DMS153 treated with DMSO at 0.1 percent for 48 hours (cell line): ENCODE measurements around the gene MDM2.
A peak's percentile ranks its signal among the peaks of the same experiment; 100 is the strongest.

Experiments
- DNase-seq: peaks from one replicate; lab custom pipeline; 2025; ENCODE audit not compliant: unreplicated experiment; lab: John Stamatoyannopoulos, UW

Gene MDM2

DNA sequence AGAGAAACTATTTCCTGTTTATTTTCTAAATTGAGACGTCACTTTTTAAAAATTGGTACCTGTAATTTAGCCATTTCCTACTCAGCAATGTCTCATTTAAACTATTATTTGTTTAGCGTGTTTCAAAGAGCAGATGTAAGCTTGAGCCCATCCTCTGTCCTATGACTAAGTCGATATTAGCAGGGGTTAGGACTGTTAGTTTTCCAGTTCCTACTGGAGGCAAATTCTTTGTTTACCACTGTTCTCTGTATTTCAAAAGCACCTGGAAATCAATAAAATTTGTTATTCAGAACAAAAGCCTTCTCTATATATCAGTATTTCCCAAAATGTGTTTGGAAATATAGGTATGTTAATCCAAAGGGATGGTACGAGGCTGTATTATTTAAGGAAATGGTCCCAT, 42.4 kb downstream of the MDM2 start:
- no peak for DNase-seq

DNA sequence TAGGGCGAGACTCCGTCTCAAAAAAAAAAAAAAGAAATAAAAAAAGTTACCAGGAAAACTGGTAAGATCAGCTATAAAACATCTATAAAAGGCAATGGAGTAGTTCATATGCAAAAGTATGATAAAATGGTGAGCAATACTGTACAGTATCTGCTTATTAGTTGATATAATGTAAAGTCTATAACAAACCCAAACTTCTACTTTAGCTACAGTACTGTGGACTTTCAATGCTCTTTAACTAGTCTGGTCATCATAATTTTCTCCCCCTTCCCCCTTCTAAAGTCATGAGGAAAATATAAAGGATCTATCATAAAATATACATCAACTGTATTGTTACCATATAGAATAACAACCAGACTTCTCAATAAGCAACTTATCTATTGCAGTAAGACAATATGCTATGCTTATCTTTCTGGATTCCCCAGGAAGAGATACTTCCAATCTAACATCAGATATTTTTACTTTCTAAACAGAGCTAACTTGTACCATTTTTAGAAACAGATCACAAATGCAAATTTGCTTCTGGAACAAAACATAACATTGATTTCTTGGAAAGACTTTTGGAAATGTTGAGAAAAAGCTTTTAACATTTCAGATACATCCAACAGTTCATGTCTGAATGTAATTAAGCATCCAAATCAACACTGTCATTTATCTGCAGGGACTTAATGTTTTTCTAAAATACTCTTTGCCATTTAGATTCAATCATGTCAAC, 43.8 kb downstream of the MDM2 start:
- DNase-seq = no peak

- no peak for DNase-seq
Measured at GRCh38 chr12:68853396-68854077, 45.6 kb downstream of the MDM2 start.

DNA sequence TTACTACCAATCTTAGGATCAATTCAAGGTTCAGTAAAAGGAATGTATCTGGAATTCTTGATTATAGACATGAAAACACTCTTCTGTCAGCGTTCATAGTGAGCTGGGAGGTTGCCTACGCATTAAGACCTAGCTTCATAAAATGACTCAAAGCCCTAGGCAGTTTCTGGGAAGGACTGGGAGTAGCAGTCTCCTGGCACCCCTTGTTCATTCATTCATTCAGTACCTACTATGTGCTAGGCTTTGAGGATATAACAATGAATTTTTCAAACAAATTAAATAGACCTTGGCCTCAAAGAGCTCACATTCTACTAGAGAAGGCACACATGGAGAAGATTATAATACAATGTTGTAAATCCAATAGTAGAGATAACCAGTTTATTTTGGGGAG, 46.1 kb downstream of the MDM2 start:
- DNase-seq = no peak

DNA sequence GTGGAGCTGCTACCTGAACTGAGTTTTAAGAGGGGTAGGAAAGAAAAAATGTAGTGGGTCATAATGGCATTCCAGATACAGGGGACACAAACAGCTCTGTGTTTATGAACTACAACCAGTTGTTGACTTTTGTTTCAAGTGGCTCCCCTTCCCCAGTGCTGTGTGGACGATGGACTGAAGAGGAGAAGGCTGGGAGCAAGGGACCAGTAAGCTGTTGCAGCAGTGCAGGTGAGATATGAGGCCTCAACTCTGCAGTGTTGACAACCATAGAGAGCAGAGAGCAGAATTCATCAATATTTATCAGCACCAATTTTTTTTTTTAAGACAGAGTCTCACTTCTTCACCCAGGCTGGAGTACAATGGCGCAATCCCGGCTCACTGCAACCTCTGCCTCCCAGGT, 46.6 kb downstream of the MDM2 start:
- no peak for DNase-seq

GRCh38 chr12:68855111-68855510, 47.1 kb downstream of the MDM2 start:
- DNase-seq = no peak

DNA sequence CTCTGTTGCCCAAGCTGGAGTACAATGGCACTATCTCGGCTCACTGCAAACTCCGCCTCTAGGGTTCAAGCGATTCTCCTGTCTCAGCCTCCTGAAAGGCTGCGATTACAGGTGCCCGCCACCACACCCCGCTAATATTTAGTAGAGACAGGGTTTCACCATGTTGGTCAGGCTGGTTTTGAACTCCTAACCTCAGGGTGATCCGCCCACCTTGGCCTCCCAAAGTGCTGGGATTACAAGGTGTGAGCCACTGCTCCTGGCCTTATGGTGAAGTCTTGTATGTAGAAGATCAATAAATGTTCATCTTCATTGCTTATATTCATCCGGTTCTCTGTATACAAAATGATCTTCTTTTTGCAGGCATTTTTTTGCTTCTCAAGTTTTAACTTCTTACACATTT, 47.8 kb downstream of the MDM2 start:
- no peak for DNase-seq

DNA sequence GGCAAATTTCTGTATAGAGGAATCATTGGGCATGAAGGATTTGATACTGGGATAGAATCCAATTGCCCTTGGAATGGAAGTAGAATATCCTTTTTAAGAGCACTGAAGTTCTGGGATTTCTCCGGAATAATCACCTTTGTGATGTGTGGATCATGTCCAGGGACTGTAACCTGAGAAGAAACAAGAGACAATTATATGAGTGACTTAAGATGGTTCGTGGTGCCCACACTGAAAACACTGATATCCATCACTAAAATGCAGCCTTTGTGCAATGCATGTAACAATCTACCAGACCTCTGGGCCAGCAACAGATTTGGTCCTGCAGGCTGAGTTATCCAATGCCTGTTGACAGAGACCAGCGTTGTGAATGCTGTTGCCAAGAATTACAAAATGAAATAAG, 48.5 kb downstream of the MDM2 start:
- DNase-seq = no peak

DNA sequence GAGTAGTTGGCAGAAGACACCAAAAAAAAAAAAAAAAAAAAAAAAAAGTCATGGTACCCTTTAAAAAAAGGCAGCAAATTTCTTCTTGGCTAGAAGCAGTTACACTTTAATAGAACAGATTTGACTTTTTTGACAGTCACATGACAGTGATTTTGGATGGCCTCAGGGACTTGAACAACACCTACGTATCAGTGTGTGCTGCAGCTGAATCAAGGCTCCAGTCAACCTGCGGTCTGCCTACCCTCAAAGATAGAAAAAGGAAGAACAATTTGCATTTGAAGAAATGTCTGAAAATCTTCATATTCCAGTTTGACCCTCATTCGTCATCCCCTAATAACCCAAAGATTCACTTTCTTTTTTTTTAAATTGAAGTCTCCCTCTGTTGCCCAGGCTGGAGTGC, 53.9 kb downstream of the MDM2 start:
- DNase-seq = no peak

- no peak for DNase-seq
Measured at GRCh38 chr12:68863109-68863770, 55.3 kb downstream of the MDM2 start.

DNA sequence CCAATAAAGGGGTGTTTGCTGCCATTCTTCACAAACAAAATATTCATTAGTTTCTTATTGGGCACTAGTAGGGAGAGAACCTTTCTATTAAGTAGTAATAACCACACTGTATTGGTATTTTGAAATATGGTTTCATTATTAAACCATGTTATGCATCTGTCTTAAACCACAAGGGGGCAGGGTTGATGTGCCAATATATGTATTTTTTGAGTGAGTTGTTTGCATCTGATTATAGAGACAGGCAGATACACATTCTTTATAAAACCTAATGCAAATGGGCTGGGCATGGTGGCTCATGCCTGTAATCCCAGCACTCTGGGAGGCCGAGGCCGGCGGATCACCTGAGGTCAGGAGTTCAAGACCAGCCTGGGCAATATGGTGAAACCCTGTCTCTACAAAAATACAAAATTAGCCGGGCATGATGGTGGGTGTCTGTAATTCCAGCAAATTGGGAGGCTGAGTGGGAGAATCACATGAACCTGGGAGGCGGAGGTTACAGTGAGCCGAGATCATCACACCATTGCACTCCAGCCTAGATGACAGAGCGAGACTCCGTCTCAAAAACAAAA, 56.0 kb downstream of the MDM2 start:
- peak; percentile 22 for DNase-seq

DNA sequence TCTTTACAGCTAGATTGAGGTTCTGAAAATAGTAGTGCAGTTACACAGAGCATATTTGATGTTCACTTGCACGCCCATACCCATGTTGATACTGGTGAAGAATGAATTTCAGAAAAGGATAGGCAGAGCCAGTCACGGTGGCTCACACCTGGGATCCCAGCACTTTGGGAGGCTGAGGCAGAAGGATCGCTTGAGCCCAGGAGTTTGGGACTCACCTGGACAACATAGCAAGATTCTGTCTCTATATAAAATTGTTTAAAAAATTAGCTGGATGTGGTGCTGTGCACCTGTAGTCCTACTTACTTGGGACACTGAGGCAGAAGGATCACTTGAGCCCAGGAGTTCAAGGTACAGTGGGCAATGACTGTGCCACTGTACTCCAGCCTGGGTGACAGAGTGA, 56.6 kb downstream of the MDM2 start:
- no peak for DNase-seq

- no peak for DNase-seq
Measured at GRCh38 chr12:68865399-68866164, 57.6 kb downstream of the MDM2 start.

DNA sequence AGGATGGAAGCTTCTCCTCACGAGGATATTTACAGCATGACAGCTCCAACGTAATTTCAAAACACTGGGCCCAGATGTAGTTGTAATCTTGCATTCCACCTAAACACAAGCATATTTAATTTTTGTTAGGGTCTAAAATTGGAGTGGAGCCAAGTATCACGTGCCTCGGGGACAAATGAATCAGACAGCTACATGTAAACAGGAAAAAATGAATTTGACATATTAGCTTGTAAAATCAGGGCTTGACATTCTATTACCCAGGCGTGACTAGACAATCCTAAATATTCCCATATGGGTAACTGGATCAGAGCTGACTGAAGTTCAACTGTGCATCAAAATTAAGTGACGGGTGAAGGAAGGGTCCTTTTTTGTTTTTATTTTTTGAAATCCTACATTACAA, 59.0 kb downstream of the MDM2 start:
- no peak for DNase-seq

DNA sequence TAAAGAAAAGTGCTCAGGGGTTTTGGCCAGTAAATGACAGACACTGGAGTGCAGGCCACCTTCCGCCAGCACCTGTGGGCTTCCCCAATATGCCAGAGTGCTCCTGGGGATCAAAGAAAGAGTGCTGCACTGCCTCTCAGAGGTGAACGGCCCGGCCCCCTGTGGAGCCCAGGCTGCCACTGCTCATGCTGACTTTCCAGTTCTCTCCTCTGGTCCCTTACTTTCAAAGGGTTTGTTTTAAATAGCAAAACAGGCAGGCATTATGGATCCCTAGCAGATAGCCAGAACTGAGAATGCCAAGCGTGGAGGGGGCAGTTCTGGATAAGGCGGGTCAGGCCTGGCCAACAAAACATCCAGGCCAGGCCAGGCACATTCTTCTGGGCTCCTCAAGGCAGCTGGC, 59.6 kb downstream of the MDM2 start:
- DNase-seq = no peak

DNA sequence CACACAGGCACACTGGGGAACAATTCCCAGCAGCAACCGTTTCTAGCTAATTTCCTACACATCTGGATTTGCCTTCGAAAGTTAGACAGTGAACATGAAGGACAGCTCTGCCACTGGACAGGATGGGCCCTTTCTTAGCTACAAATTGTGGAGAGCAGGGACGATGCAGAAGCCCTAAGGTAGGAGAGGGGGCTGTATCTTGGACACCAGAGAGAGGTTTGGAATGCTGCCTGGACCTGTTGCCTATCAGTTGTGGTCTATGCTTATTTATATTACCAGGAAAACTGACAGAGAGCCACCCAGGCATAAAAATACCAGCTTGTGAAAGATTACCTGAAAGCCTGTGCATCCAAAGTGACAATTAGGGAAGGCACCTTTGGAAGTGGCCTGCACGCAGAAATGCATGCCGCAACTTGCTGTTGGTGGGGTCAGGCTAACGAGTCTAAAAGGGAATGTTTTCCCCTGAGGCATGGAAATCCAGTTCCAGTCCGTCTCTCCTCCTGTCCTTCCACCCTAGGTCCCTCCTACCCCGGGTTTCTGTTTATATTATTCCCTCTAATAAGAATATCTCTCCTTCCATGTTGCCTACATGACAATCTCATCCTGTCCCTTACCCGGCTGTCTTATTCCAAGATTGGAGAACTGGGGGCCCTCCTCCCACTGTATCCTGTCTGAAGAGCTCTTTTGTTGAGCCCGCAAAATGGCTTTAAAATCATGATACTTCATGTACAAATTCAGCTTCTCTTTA, 60.2 kb downstream of the MDM2 start:
- DNase-seq = no peak

- DNase-seq = no peak
Measured at GRCh38 chr12:68870011-68870410, 62.0 kb downstream of the MDM2 start.

- DNase-seq = no peak
Measured at GRCh38 chr12:68870443-68870842, 62.5 kb downstream of the MDM2 start.

DNA sequence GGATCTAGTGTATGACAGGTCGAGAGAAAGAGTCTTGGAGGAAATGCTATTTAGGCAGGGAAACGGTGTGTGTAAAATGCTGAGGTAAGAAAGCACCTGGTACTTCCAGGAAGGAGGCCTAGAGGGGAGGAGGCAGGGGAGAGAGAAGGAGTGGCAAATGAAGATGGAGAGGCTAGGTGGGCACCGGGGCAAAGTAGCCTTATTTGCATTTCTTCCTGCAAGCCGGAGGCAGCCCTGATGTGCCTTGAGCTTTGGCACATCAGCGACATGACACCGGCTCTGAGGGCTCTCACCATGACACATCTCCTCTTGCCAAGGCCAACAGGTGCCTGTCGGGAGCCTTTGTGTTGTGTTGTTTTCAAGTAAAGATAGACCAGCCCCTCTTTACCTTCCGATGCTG, 63.4 kb downstream of the MDM2 start:
- DNase-seq = no peak

DNA sequence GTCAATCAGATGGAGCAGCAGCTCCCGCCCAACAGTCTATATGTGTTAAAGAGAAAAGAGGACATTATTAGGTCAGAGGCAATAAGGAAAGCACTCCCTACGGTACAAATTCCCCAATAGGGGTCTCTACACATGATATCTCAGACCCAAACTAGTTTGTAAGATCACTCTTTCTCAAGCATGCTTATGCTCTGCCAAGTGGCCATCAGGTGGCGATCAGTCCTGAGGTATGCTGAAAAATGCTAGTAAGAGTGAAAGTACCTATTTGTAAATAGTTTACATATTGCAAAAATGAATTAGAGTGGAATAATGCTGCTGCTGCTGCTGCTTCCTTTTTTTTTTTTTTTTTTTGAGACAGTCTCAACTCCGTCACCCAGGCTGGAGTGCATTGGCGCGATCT, 63.9 kb downstream of the MDM2 start:
- no peak for DNase-seq

GRCh38 chr12:68873316-68873715, 65.3 kb downstream of the MDM2 start:
- no peak for DNase-seq
